Skin of body (tissue), 2 donors: ENCODE measurements around the gene PIGQ. TPM values are rescaled to one million over a fixed set of nuclear protein-coding genes. Genes with fewer than 3 reads are reported as not detected.

Source experiments
- DNase-seq: peaks from one replicate; lab custom pipeline; 2025; lab: John Stamatoyannopoulos, UW
- total RNA-seq: library from RNA; depleted of rRNA; stranded (reverse); fragments of >200 nt; gene quantifications from one replicate; pipeline ENCODE4 v1.2.3, GENCODE V29; 2014

PIGQ gene
- total RNA-seq, 1 donor from 2014 or later, result 10.4 TPM

- no peak for DNase-seq
Observed at GRCh38 chr16:555528-556473, 14.0 kb upstream of the PIGQ start.

- DNase-seq, result no peak
Observed at GRCh38 chr16:556474-557173, 13.1 kb upstream of the PIGQ start.

- DNase-seq, result no peak
Observed at GRCh38 chr16:557463-558297, 12.1 kb upstream of the PIGQ start.

- DNase-seq, result no peak
Observed at GRCh38 chr16:558298-559020, 11.3 kb upstream of the PIGQ start.

- no peak for DNase-seq
Observed at GRCh38 chr16:559021-559380, 10.8 kb upstream of the PIGQ start.

- no peak for DNase-seq
Observed at GRCh38 chr16:559411-560203, 10.2 kb upstream of the PIGQ start.

GRCh38 chr16:560204-560700 lies 9.5 kb upstream of the PIGQ start, which contains the start of gene PRR35:
PRR35 (plus strand) TSS chr16:560394; CDS start chr16:563295, 2,901 bp downstream.
- DNase-seq, result no peak

- no peak for DNase-seq
Observed at GRCh38 chr16:560701-561412, 8.9 kb upstream of the PIGQ start.

GRCh38 chr16:561413-561794 lies 8.4 kb upstream of the PIGQ start:
- DNase-seq, result no peak

GRCh38 chr16:561957-562938 lies 7.5 kb upstream of the PIGQ start:
- DNase-seq, result no peak

- DNase-seq, result no peak
Observed at GRCh38 chr16:563072-563644, 6.6 kb upstream of the PIGQ start.

- no peak for DNase-seq
Observed at GRCh38 chr16:564690-565418, 4.9 kb upstream of the PIGQ start.

GRCh38 chr16:565419-566330 lies 4.1 kb upstream of the PIGQ start:
- DNase-seq, result no peak

- peak; percentile 21 for DNase-seq
Observed at GRCh38 chr16:566475-567372, 3.0 kb upstream of the PIGQ start, which contains the start of gene NHLRC4. NHLRC4 (plus strand) TSS chr16:567005; CDS start chr16:568048, 1,043 bp downstream.
